PFSK-1 (cell line): ENCODE measurements around the gene CCDC188.

Experiments used
- REST ChIP-seq, 2 experiments: IDR thresholded peaks; 2 replicates each; pipeline versions ENCODE4 v1.6.1 to v1.8.0; 2011 to 2012; ENCODE audit warnings: low read depth in 2 of 2, low read length in 2 of 2, control low read depth in 1 of 2, inconsistent platforms in 1 of 2, mild to moderate bottlenecking in 1 of 2, moderate library complexity in 1 of 2; ENCODE audit not compliant: insufficient read depth in 1 of 2
- TAF1 ChIP-seq: IDR thresholded peaks from 2 replicates; pipeline ENCODE4 v1.6.1; 2012; ENCODE audit warnings: low read length, control low read depth, borderline replicate concordance; ENCODE audit not compliant: insufficient read depth

- TF ChIP-seq REST (IDR thresholded peaks at IDR 0.05; ENCODE audit: insufficient read depth in 1 of 2, low read depth in 2 of 2, low read length in 2 of 2) (no peak), TAF1 (no peak)
Measured at GRCh38 chr22:20191000-20191515, 40.2 kb upstream of the CCDC188 start.
